Kidney (tissue), 14 donors: ENCODE measurements around the gene DNAH2. TPM values are rescaled to one million over a fixed set of nuclear protein-coding genes. Genes with fewer than 3 reads are reported as not detected.

Experiments used
- DNase-seq, 5 donors: peaks; one replicate each; pipeline ENCODE4 v3.0.0-alpha.2; 2013 to 2020
- FAIRE-seq: peaks from 2 replicates; lab custom pipeline; 2012; peaks lifted over from hg19 to GRCh38; lab: Jason Lieb, UNC
- H3K27ac ChIP-seq, 2 donors: one replicate each; pipeline ENCODE4 v1.7.0; 2013; ENCODE audit warnings: low read depth in 2 of 2, low read length in 2 of 2, inconsistent platforms in 1 of 2
- H3K27me3 ChIP-seq: one replicate; pipeline ENCODE4 v1.7.1; 2013; ENCODE audit warnings: low read length, inconsistent platforms; ENCODE audit not compliant: control insufficient read depth, insufficient read depth
- H3K36me3 ChIP-seq, 3 donors: one replicate each; pipeline versions ENCODE4 v1.7.0 to v1.7.1; 2013; ENCODE audit warnings: low read length in 3 of 3, control low read depth in 1 of 3, inconsistent platforms in 1 of 3; ENCODE audit not compliant: insufficient read depth in 3 of 3, control insufficient read depth in 2 of 3
- H3K4me1 ChIP-seq, 3 donors: one replicate each; pipeline versions ENCODE4 v1.7.0 to v1.7.1; 2013; ENCODE audit warnings: low read length in 3 of 3, inconsistent platforms in 1 of 3, low read depth in 1 of 3; ENCODE audit not compliant: control insufficient read depth in 2 of 3, insufficient read depth in 2 of 3
- H3K4me3 ChIP-seq, 3 donors: one replicate each; pipeline versions ENCODE4 v1.7.0 to v1.8.1; 2013; ENCODE audit warnings: low read length in 3 of 3, control low read depth in 1 of 3, inconsistent platforms in 1 of 3
- H3K9ac ChIP-seq, 3 donors: one replicate each; pipeline versions ENCODE4 v1.7.0 to v1.7.1; 2013; ENCODE audit warnings: low read length in 3 of 3, control low read depth in 1 of 3, inconsistent platforms in 1 of 3
- H3K9me3 ChIP-seq, 3 donors: one replicate each; pipeline versions ENCODE4 v1.7.0 to v1.7.1; 2013; ENCODE audit warnings: low read length in 3 of 3, control low read depth in 1 of 3, inconsistent platforms in 1 of 3; ENCODE audit not compliant: control insufficient read depth in 2 of 3, insufficient read depth in 1 of 3
- CTCF ChIP-seq: IDR thresholded peaks from 3 replicates; pipeline ENCODE4 v1.5.1; 2012; ENCODE audit warnings: mild to moderate bottlenecking, moderate library complexity, borderline replicate concordance; ENCODE audit not compliant: insufficient read depth; ENCODE audit errors: extremely low read depth
- intact Hi-C: fragments of 100-400 bp; cut with DNase I; formaldehyde crosslinking; loops from one replicate; pipeline ENCODE4 v1.11.1; 2022
- polyA plus RNA-seq: library from polyadenylated mRNA; stranded (reverse); fragments of 350-450 nt; fragmentation: Illumina TruSeq; extraction: RNeasy Lipid Tissue Mini Kit (QIAGEN cat#74804); gene quantifications from one replicate; pipeline ENCODE4 v1.2.3, GENCODE V29; 2014; ENCODE audit warnings: low read depth, low replicate concordance; ENCODE audit not compliant: insufficient read depth
- total RNA-seq: library from RNA; stranded (reverse); fragmentation: NEBNext Ultra II Directional; extraction: Animal tissue kit (Norgen Biotek cat#: 25700); gene quantifications from one replicate; pipeline ENCODE4 v1.2.1, GENCODE V29; 2021
- donor health status: control.
- donor health status: control.
- donor health status: control.
- donor health status: control.
- donor health status: control.
- donor health status: DM: yes; HTN: yes; CAD: no.
- donor health status: Normal renal cell carcinoma (clear cell type).

DNAH2 gene
- total and polyA plus RNA-seq, 2 donors from 2014 or later: 0.17 to 0.66 TPM

- Histone ChIP-seq H3K9me3 (no peaks in the 10 kb centered on the region), H3K27ac (no peak overlapping the region), H3K4me1 (no peaks in the 10 kb centered on the region), H3K4me3 (no peak overlapping the region), H3K36me3 (no peaks in the 10 kb centered on the region), H3K27me3 (no peaks in the 10 kb centered on the region), H3K9ac (no peak overlapping the region)
- intact Hi-C loops: no loop called here
- FAIRE-seq (no peak), DNase-seq (peak in 1 of 5 donors; percentile 11)
- TF ChIP-seq CTCF: no peak
Observed at GRCh38 chr17:7794075-7794663, 76.6 kb downstream of the DNAH2 start.

GRCh38 chr17:7797976-7798375 lies 80.4 kb downstream of the DNAH2 start:
- FAIRE-seq (no peak), DNase-seq (peak in 1 of 5 donors; percentile 58)
- intact Hi-C loops: no loop called here
- no peaks in the 10 kb centered on the region for H3K9me3 ChIP-seq
- no peak overlapping the region for H3K27ac ChIP-seq
- H3K36me3 ChIP-seq: no peaks in the 10 kb centered on the region
- H3K27me3 ChIP-seq: no peaks in the 10 kb centered on the region
- H3K9ac ChIP-seq: no peak overlapping the region
- no peaks in the 10 kb centered on the region for H3K4me1 ChIP-seq
- TF ChIP-seq CTCF: no peak
- H3K4me3 ChIP-seq: no peak overlapping the region

GRCh38 chr17:7798839-7799238 lies 81.3 kb downstream of the DNAH2 start:
- TF ChIP-seq CTCF: no peak
- Histone ChIP-seq H3K27me3 (no peaks in the 10 kb centered on the region), H3K27ac (no peak overlapping the region), H3K4me3 (no peak overlapping the region), H3K9me3 (no peaks in the 10 kb centered on the region), H3K4me1 (no peaks in the 10 kb centered on the region), H3K9ac (no peak overlapping the region), H3K36me3 (no peaks in the 10 kb centered on the region)
- intact Hi-C loops: no loop called here
- DNase-seq: peak in 1 of 5 donors; percentile 45
- FAIRE-seq: no peak

GRCh38 chr17:7803981-7804380 lies 86.4 kb downstream of the DNAH2 start:
- H3K9ac ChIP-seq: no peak overlapping the region
- no peaks in the 10 kb centered on the region for H3K9me3 ChIP-seq
- H3K36me3 ChIP-seq: no peaks in the 10 kb centered on the region
- no peaks in the 10 kb centered on the region for H3K27me3 ChIP-seq
- no peak for TF ChIP-seq CTCF
- H3K4me1 ChIP-seq: no peaks in the 10 kb centered on the region
- peak in 2 of 5 donors; percentile 41 to 65 for DNase-seq
- H3K27ac ChIP-seq: no peak overlapping the region
- FAIRE-seq: no peak
- intact Hi-C loops: no loop called here
- H3K4me3 ChIP-seq: no peak overlapping the region
